ENCODE data around the gene NEAT1.

- TF ChIP-seq YY1 (IDR thresholded peaks at IDR 0.05; ENCODE audit: low read depth, low read length) (no peak), ZNF274 (IDR thresholded peaks at IDR 0.05; ENCODE audit: borderline replicate concordance, extremely low read depth, low read length) (no peak), KDM5A (IDR thresholded peaks at IDR 0.05; ENCODE audit: low read length) (no peak), MAX (IDR thresholded peaks at IDR 0.05) (no peak), GTF2F1 (IDR thresholded peaks at IDR 0.05; ENCODE audit: borderline replicate concordance, low read depth, low read length) (no peak), E2F6 (IDR thresholded peaks at IDR 0.05) (no peak)
Observed at GRCh38 chr11:65473278-65473860, 50.8 kb downstream of the NEAT1 start.

All from H1 (cell line).